Adrenal gland (tissue), 5 donors: ENCODE results near the gene DLG2.

Experiments
- POLR2A ChIP-seq, 2 donors: fragments of 450-650 bp; IDR thresholded peaks; one replicate each; pipeline ENCODE4 v1.6.1; 2017; ENCODE audit warnings: antibody characterized with exemption in 2 of 2, mild to moderate bottlenecking in 2 of 2, moderate library complexity in 1 of 2
- TF ChIP-seq, protein P1 (sequence below), 6 experiments: fragments of 450-650 bp in 4 of 6; fragments of 200-600 bp in 2 of 6; sonication (generic) in 1 of 6; IDR thresholded peaks; 1 replicate in 5 of 6; 2 replicates in 1 of 6; pipeline versions ENCODE4 v1.5.1 to v1.8.0; 2016 to 2021; ENCODE audit warnings: antibody characterized with exemption in 6 of 6, mild to moderate bottlenecking in 2 of 6, moderate library complexity in 1 of 6
- donor health status: DM: no; HTN: no; CAD: no.

DNA sequence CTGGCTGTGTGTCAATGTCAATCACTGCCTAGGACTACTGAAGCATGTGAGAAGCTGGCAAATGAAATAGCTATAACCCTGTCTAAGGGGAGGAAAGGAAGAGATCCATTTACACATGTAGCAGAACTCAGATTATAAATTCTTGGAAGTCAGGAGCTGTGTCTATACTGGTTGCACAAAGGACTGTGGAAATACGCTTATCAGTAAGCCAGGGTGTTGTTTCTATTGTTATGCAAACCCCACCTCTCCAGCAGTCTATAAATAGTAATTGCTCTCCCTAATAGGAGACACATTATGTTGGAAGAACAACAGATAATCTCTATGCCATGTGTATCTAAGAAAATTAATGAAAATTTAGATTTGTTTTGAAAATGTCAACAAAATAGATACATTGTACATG is 1647.6 kb downstream of the DLG2 start:
- TF ChIP-seq POLR2A (IDR thresholded peaks at IDR 0.05), result no peak
- TF ChIP-seq, protein P1, sequence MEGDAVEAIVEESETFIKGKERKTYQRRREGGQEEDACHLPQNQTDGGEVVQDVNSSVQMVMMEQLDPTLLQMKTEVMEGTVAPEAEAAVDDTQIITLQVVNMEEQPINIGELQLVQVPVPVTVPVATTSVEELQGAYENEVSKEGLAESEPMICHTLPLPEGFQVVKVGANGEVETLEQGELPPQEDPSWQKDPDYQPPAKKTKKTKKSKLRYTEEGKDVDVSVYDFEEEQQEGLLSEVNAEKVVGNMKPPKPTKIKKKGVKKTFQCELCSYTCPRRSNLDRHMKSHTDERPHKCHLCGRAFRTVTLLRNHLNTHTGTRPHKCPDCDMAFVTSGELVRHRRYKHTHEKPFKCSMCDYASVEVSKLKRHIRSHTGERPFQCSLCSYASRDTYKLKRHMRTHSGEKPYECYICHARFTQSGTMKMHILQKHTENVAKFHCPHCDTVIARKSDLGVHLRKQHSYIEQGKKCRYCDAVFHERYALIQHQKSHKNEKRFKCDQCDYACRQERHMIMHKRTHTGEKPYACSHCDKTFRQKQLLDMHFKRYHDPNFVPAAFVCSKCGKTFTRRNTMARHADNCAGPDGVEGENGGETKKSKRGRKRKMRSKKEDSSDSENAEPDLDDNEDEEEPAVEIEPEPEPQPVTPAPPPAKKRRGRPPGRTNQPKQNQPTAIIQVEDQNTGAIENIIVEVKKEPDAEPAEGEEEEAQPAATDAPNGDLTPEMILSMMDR (IDR thresholded peaks at IDR 0.05), result no peak
